HCT116 (cell line): ENCODE data around the gene DTD1. TPM values are rescaled to one million over a fixed set of nuclear protein-coding genes. Genes with fewer than 3 reads are reported as not detected.

Experiments
- ATAC-seq: fragments of 200-7000 bp; cut with Tn5 transposase; 2 replicates; pipeline ENCODE4 v1.9.1; 2020; ENCODE audit warnings: mild to moderate bottlenecking, moderate library complexity
- BruUV-seq: library from RNA; stranded (reverse); fragments of 400-500 nt; replicated peaks from 2 replicates; lab custom pipeline; 2021; lab: Mats Ljungman, UMichigan
- CTCF ChIA-PET: fragments of 300-600 bp; sonication (Branson Sonifier 250); formaldehyde crosslinking; loops from one replicate; lab custom pipeline; 2021; ENCODE audit warnings: antibody characterized with exemption; lab: Charles Lee
- POLR2A ChIA-PET: fragments of 300-600, 350-600 bp; sonication (Branson Sonifier 250); formaldehyde crosslinking; loops from one replicate; lab custom pipeline; 2021; ENCODE audit warnings: antibody characterized with exemption; lab: Charles Lee
- RAD21 ChIA-PET, 2 experiments: fragments of 300-600 bp; sonication (Branson Sonifier 250); formaldehyde crosslinking; loops; one replicate each; lab custom pipeline; 2023; ENCODE audit warnings: low total read pairs in 2 of 2; ENCODE audit not compliant: uncharacterized antibody in 2 of 2, unreplicated experiment in 2 of 2, low non-redundant PET in 1 of 2; lab: Charles Lee
- DNase-seq: peaks from one replicate; pipeline ENCODE4 v3.0.0-alpha.2; 2010; ENCODE audit warnings: low read depth, low spot score
- H2AFZ ChIP-seq: fragments of 200-600 bp; shearing (Covaris generic), sonication (generic); 2 replicates; pipeline ENCODE4 v1.6.1; 2017; ENCODE audit warnings: low read depth, mixed run types, mixed read lengths, antibody characterized with exemption, low read length; ENCODE audit not compliant: poor library complexity, severe bottlenecking
- H3K27ac ChIP-seq: 2 replicates; pipeline ENCODE4 v1.5.1; 2012; ENCODE audit warnings: low read depth, low read length
- H3K27me3 ChIP-seq: fragments of 200-600 bp; sonication (generic); 2 replicates; pipeline ENCODE4 v1.6.1; 2016; ENCODE audit warnings: mixed run types, low read length, mixed read lengths; ENCODE audit not compliant: insufficient read depth
- H3K36me3 ChIP-seq, 2 experiments: fragments of 200-500 bp in 1 of 2; fragments of 200-600 bp in 1 of 2; sonication (Bioruptor generic) in 1 of 2; sonication (generic) in 1 of 2; 2 replicates each; pipeline versions ENCODE4 v1.5.1 to v1.6.1; 2014 to 2016; ENCODE audit warnings: low read length in 2 of 2, inconsistent platforms in 1 of 2, mixed read lengths in 1 of 2, mixed run types in 1 of 2; ENCODE audit not compliant: insufficient read depth in 2 of 2, control insufficient read depth in 1 of 2
- H3K4me1 ChIP-seq, 2 experiments: fragments of 200-600 bp in 1 of 2; sonication (generic) in 1 of 2; 2 replicates each; pipeline versions ENCODE4 v1.5.1 to v1.6.1; 2012 to 2017; ENCODE audit warnings: low read length in 2 of 2, inconsistent platforms in 1 of 2, mild to moderate bottlenecking in 1 of 2, mixed read lengths in 1 of 2, mixed run types in 1 of 2, moderate library complexity in 1 of 2; ENCODE audit not compliant: insufficient read depth in 2 of 2, control insufficient read depth in 1 of 2
- H3K4me2 ChIP-seq: fragments of 200-600 bp; sonication (generic); 2 replicates; pipeline ENCODE4 v1.6.1; 2017; ENCODE audit warnings: mixed run types, low read length, mixed read lengths
- H3K4me3 ChIP-seq, 2 experiments: fragments of 200-600 bp in 1 of 2; sonication (generic) in 1 of 2; replicated peaks in 1 of 2; 2 replicates each; pipeline ENCODE4 v1.5.1; 2011 to 2016; ENCODE audit warnings: low read length in 2 of 2, control low read depth in 1 of 2, low read depth in 1 of 2, mild to moderate bottlenecking in 1 of 2, mixed read lengths in 1 of 2, mixed run types in 1 of 2
- H3K79me2 ChIP-seq: fragments of 200-600 bp; sonication (generic); 2 replicates; pipeline ENCODE4 v1.6.1; 2017; ENCODE audit warnings: mild to moderate bottlenecking, mixed run types, low read length, moderate library complexity, mixed read lengths; ENCODE audit not compliant: insufficient read depth
- H3K9ac ChIP-seq: fragments of 200-600 bp; sonication (generic); 2 replicates; pipeline ENCODE4 v1.6.1; 2016; ENCODE audit warnings: low read length, mixed read lengths
- H3K9me2 ChIP-seq: fragments of 200-600 bp; sonication (generic), shearing (Covaris generic); 2 replicates; pipeline ENCODE4 v1.6.1; 2017; ENCODE audit warnings: mixed run types, mild to moderate bottlenecking, moderate library complexity; ENCODE audit not compliant: insufficient read depth
- H3K9me3 ChIP-seq, 2 experiments: fragments of 200-500 bp in 1 of 2; fragments of 200-600 bp in 1 of 2; sonication (Bioruptor generic) in 1 of 2; sonication (generic) in 1 of 2; 2 replicates each; pipeline ENCODE4 v1.6.1; 2014 to 2017; ENCODE audit warnings: low read length in 2 of 2, mixed read lengths in 2 of 2, inconsistent platforms in 1 of 2, low read depth in 1 of 2, mild to moderate bottlenecking in 1 of 2, mixed run types in 1 of 2, moderate library complexity in 1 of 2; ENCODE audit not compliant: control insufficient read depth in 1 of 2, insufficient read depth in 1 of 2
- H4K20me1 ChIP-seq: fragments of 200-600 bp; sonication (generic), shearing (Covaris generic); 2 replicates; pipeline ENCODE4 v1.6.1; 2017; ENCODE audit warnings: mixed run types, mild to moderate bottlenecking, moderate library complexity; ENCODE audit not compliant: insufficient read depth
- CBX3 ChIP-seq: IDR thresholded peaks from 2 replicates; pipeline ENCODE4 v1.6.1; 2012; ENCODE audit warnings: low read depth
- ELF1 ChIP-seq: IDR thresholded peaks from 2 replicates; pipeline ENCODE4 v1.6.1; 2012; ENCODE audit warnings: low read depth, borderline replicate concordance
- EZH2 ChIP-seq: fragments of 200-600 bp; sonication (generic); IDR thresholded peaks from 2 replicates; pipeline ENCODE4 v1.6.1; 2017; ENCODE audit warnings: antibody characterized with exemption, mixed run types
- EZH2phosphoT487 ChIP-seq: fragments of 200-600 bp; IDR thresholded peaks from 2 replicates; pipeline ENCODE4 v1.6.1; 2018; ENCODE audit warnings: antibody characterized with exemption, borderline replicate concordance
- FOSL1 ChIP-seq: IDR thresholded peaks from 2 replicates; pipeline ENCODE4 v1.6.1; 2012; ENCODE audit warnings: low read depth
- POLR2A ChIP-seq: IDR thresholded peaks from 2 replicates; pipeline ENCODE4 v1.7.0; 2011; ENCODE audit warnings: borderline replicate concordance; ENCODE audit not compliant: insufficient read depth, insufficient read length; ENCODE audit errors: extremely low read depth
- RAD21 ChIP-seq: IDR thresholded peaks from 2 replicates; pipeline ENCODE4 v1.6.1; 2012; ENCODE audit warnings: low read depth, mild to moderate bottlenecking
- SIN3A ChIP-seq: IDR thresholded peaks from 2 replicates; pipeline ENCODE4 v1.6.1; 2012; ENCODE audit warnings: low read depth
- SP1 ChIP-seq: IDR thresholded peaks from 2 replicates; pipeline ENCODE4 v1.6.1; 2012; ENCODE audit warnings: low read depth
- YY1 ChIP-seq: IDR thresholded peaks from 2 replicates; pipeline ENCODE4 v1.6.1; 2011; ENCODE audit warnings: low read length, low read depth, moderate library complexity, mild to moderate bottlenecking; ENCODE audit not compliant: insufficient replicate concordance; ENCODE audit errors: extremely low read depth
- ZFX ChIP-seq: fragments of 450-650 bp; IDR thresholded peaks from 2 replicates; pipeline ENCODE4 v1.6.1; 2017
- ZNF274 ChIP-seq: fragments of 200-500 bp; sonication (Bioruptor generic); IDR thresholded peaks from 2 replicates; pipeline ENCODE4 v1.6.1; 2014; ENCODE audit warnings: mild to moderate bottlenecking, low read depth, low read length, inconsistent platforms
- intact Hi-C: fragments of 100-400 bp; cut with micrococcal nuclease; formaldehyde crosslinking; loops from 2 replicates; pipeline ENCODE4 v1.10.0; 2022
- total RNA-seq: library from RNA; stranded (reverse); gene quantifications from one replicate; pipeline ENCODE4 v1.2.1, GENCODE V29; 2021; ENCODE audit not compliant: unreplicated experiment
- TF ChIP-seq, protein P1 (sequence below): IDR thresholded peaks from 2 replicates; pipeline ENCODE4 v1.6.1; 2012
- TF ChIP-seq, protein P2 (sequence below): IDR thresholded peaks from 2 replicates; pipeline ENCODE4 v1.6.1; 2012
- TF ChIP-seq, protein P3 (sequence below), 3 experiments: fragments of 200-600 bp in 1 of 3; sonication (generic) in 1 of 3; IDR thresholded peaks in 2 of 3; conservative IDR thresholded peaks in 1 of 3; 2 replicates each; pipeline ENCODE4 v1.5.1; 2012 to 2017; ENCODE audit warnings: low read depth in 2 of 3, low read length in 2 of 3, antibody characterized with exemption in 1 of 3, borderline replicate concordance in 1 of 3, control low read depth in 1 of 3, mild to moderate bottlenecking in 1 of 3, mixed read lengths in 1 of 3, mixed run types in 1 of 3, moderate library complexity in 1 of 3; ENCODE audit not compliant: insufficient read depth in 1 of 3
- TF ChIP-seq, protein P4 (sequence below): IDR thresholded peaks from 2 replicates; pipeline ENCODE4 v1.6.1; 2011; ENCODE audit warnings: mild to moderate bottlenecking, low read length, moderate library complexity; ENCODE audit not compliant: insufficient replicate concordance; ENCODE audit errors: extremely low read depth

The DTD1 gene
- total RNA-seq, 1 experiment from 2014 or later: 54.5 TPM

DNA sequence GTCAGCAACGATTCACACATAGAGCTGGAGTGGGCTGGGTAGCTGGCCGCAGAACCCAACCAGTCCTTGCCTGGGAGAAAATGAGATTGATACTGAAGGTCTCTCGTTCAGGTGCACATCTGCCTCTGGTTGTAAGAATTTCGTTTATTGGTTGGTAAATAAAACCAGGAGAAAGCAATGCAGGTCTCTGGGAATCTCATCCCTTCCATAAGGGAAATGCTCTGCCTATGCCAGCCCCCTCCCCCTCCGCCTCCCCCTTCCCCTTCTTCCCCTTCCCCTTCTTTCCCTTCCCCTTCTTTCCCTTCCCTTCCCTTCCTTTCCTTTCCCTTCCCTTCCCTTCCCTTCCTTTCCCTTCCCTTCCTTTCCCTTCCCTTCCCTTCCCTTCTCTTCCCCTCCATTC, 107.3 kb downstream of the DTD1 start:
- no peaks in the 10 kb centered on the region for H3K79me2 ChIP-seq
- no peaks in the 10 kb centered on the region for H3K27me3 ChIP-seq
- ChIA-PET POLR2A (no interaction called here), RAD21 (no interaction called here)
- H3K27ac ChIP-seq: no peak overlapping the region
- H4K20me1 ChIP-seq: no peaks in the 10 kb centered on the region
- H3K4me3 ChIP-seq: no peak overlapping the region
- intact Hi-C loops: no loop called here
- H2AFZ ChIP-seq: no peak overlapping the region
- ATAC-seq: no peak
- BruUV-seq: no TSS peak
- no peaks in the 10 kb centered on the region for H3K36me3 ChIP-seq
- no peaks in the 10 kb centered on the region for H3K4me1 ChIP-seq
- H3K4me2 ChIP-seq: no peak overlapping the region
- H3K9ac ChIP-seq: no peak overlapping the region
- TF ChIP-seq, protein P1, sequence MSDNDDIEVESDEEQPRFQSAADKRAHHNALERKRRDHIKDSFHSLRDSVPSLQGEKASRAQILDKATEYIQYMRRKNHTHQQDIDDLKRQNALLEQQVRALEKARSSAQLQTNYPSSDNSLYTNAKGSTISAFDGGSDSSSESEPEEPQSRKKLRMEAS: no peak
- no peak for TF ChIP-seq EZH2phosphoT487
- no peak for TF ChIP-seq ZFX
- TF ChIP-seq SP1: no peak
- TF ChIP-seq YY1: no peak
- TF ChIP-seq, protein P2, sequence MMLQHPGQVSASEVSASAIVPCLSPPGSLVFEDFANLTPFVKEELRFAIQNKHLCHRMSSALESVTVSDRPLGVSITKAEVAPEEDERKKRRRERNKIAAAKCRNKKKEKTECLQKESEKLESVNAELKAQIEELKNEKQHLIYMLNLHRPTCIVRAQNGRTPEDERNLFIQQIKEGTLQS: no peak
- TF ChIP-seq ZNF274: no peak
- TF ChIP-seq EZH2: no peak
- TF ChIP-seq, protein P3, sequence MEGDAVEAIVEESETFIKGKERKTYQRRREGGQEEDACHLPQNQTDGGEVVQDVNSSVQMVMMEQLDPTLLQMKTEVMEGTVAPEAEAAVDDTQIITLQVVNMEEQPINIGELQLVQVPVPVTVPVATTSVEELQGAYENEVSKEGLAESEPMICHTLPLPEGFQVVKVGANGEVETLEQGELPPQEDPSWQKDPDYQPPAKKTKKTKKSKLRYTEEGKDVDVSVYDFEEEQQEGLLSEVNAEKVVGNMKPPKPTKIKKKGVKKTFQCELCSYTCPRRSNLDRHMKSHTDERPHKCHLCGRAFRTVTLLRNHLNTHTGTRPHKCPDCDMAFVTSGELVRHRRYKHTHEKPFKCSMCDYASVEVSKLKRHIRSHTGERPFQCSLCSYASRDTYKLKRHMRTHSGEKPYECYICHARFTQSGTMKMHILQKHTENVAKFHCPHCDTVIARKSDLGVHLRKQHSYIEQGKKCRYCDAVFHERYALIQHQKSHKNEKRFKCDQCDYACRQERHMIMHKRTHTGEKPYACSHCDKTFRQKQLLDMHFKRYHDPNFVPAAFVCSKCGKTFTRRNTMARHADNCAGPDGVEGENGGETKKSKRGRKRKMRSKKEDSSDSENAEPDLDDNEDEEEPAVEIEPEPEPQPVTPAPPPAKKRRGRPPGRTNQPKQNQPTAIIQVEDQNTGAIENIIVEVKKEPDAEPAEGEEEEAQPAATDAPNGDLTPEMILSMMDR (IDR thresholded peaks at IDR 0.05 in 2 of 3, conservative IDR thresholded peaks at IDR 0.05 in 1 of 3; ENCODE audit: borderline replicate concordance in 1 of 3, insufficient read depth in 1 of 3, low read depth in 2 of 3, low read length in 2 of 3): no peak
- TF ChIP-seq POLR2A: no peak
- TF ChIP-seq, protein P4, sequence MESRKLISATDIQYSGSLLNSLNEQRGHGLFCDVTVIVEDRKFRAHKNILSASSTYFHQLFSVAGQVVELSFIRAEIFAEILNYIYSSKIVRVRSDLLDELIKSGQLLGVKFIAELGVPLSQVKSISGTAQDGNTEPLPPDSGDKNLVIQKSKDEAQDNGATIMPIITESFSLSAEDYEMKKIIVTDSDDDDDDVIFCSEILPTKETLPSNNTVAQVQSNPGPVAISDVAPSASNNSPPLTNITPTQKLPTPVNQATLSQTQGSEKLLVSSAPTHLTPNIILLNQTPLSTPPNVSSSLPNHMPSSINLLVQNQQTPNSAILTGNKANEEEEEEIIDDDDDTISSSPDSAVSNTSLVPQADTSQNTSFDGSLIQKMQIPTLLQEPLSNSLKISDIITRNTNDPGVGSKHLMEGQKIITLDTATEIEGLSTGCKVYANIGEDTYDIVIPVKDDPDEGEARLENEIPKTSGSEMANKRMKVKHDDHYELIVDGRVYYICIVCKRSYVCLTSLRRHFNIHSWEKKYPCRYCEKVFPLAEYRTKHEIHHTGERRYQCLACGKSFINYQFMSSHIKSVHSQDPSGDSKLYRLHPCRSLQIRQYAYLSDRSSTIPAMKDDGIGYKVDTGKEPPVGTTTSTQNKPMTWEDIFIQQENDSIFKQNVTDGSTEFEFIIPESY: no peak
- no peak for TF ChIP-seq CBX3
- no peak for TF ChIP-seq RAD21
- no peak for TF ChIP-seq SIN3A
- TF ChIP-seq ELF1: no peak
- no peak for TF ChIP-seq FOSL1
- TF ChIP-seq, all 23 proteins: peak for 0
- H3K9me3 ChIP-seq: no peaks in the 10 kb centered on the region
- CTCF ChIA-PET: no interaction called here
- DNase-seq: no peak
- H3K9me2 ChIP-seq: no peaks in the 10 kb centered on the region
